Muscle layer of duodenum (tissue), 2 donors: ENCODE results near the gene CPNE6.

Experiments used
- H3K27ac ChIP-seq: one replicate; pipeline ENCODE4 v1.7.0; 2013; ENCODE audit warnings: mild to moderate bottlenecking, low read length
- H3K27me3 ChIP-seq: one replicate; pipeline ENCODE4 v1.7.0; 2013; ENCODE audit warnings: low read depth, mild to moderate bottlenecking, control low read depth, low read length
- H3K36me3 ChIP-seq, 2 donors: one replicate each; pipeline ENCODE4 v1.7.0; 2013; ENCODE audit warnings: low read length in 2 of 2, control low read depth in 1 of 2, mild to moderate bottlenecking in 1 of 2; ENCODE audit not compliant: insufficient read depth in 2 of 2, control insufficient read depth in 1 of 2
- H3K4me1 ChIP-seq, 2 donors: one replicate each; pipeline ENCODE4 v1.7.0; 2013; ENCODE audit warnings: low read length in 2 of 2, mild to moderate bottlenecking in 2 of 2, control low read depth in 1 of 2, moderate library complexity in 1 of 2; ENCODE audit not compliant: insufficient read depth in 2 of 2, control insufficient read depth in 1 of 2
- H3K4me3 ChIP-seq, 2 donors: one replicate each; pipeline ENCODE4 v1.7.0; 2013; ENCODE audit warnings: low read length in 2 of 2, low read depth in 1 of 2, mild to moderate bottlenecking in 1 of 2
- H3K9me3 ChIP-seq, 2 donors: one replicate each; pipeline ENCODE4 v1.7.0; 2013; ENCODE audit warnings: low read length in 2 of 2, control low read depth in 1 of 2, mild to moderate bottlenecking in 1 of 2; ENCODE audit not compliant: control insufficient read depth in 1 of 2
- donor health status: healthy.

Gene CPNE6

GRCh38 chr14:24056800-24057184 is 14.6 kb upstream of the CPNE6 start:
- Histone ChIP-seq H3K27me3 (no peaks in the 10 kb centered on the region), H3K4me3 (no peak overlapping the region), H3K4me1 (peaks cover 0 to 7% of the 10 kb centered on the region in 2 donors), H3K9me3 (no peaks in the 10 kb centered on the region), H3K27ac (no peak overlapping the region), H3K36me3 (no peaks in the 10 kb centered on the region)

- Histone ChIP-seq H3K4me1 (peaks cover 0 to 5% of the 10 kb centered on the region in 2 donors), H3K4me3 (no peak overlapping the region), H3K27me3 (no peaks in the 10 kb centered on the region), H3K9me3 (no peaks in the 10 kb centered on the region), H3K36me3 (no peaks in the 10 kb centered on the region), H3K27ac (no peak overlapping the region)
These were observed 14.1 kb upstream of the CPNE6 start for GRCh38 chr14:24057271-24057670.

- H3K27ac ChIP-seq = no peak overlapping the region
- no peaks in the 10 kb centered on the region for H3K9me3 ChIP-seq
- no peaks in the 10 kb centered on the region for H3K4me1 ChIP-seq
These were observed 13.5 kb upstream of the CPNE6 start for GRCh38 chr14:24057867-24058259.

GRCh38 chr14:24058260-24058950 is 13.0 kb upstream of the CPNE6 start:
- Histone ChIP-seq H3K4me1 (no peaks in the 10 kb centered on the region), H3K4me3 (no peak overlapping the region), H3K27me3 (no peaks in the 10 kb centered on the region), H3K27ac (no peak overlapping the region), H3K9me3 (no peaks in the 10 kb centered on the region), H3K36me3 (no peaks in the 10 kb centered on the region)

More at GRCh38 chr14:24057867-24058259, 13.5 kb upstream of the CPNE6 start:
- Histone ChIP-seq H3K36me3 (no peaks in the 10 kb centered on the region), H3K27me3 (no peaks in the 10 kb centered on the region), H3K4me3 (no peak overlapping the region)

GRCh38 chr14:24058951-24059475 is 12.3 kb upstream of the CPNE6 start:
- Histone ChIP-seq H3K36me3 (no peaks in the 10 kb centered on the region), H3K9me3 (no peaks in the 10 kb centered on the region), H3K27me3 (no peaks in the 10 kb centered on the region), H3K27ac (no peak overlapping the region), H3K4me1 (no peaks in the 10 kb centered on the region), H3K4me3 (no peak overlapping the region)

GRCh38 chr14:24059841-24060388 is 11.4 kb upstream of the CPNE6 start:
- Histone ChIP-seq H3K4me1 (no peaks in the 10 kb centered on the region), H3K4me3 (no peak overlapping the region), H3K27me3 (no peaks in the 10 kb centered on the region), H3K9me3 (no peaks in the 10 kb centered on the region), H3K27ac (no peak overlapping the region), H3K36me3 (no peaks in the 10 kb centered on the region)

- Histone ChIP-seq H3K4me3 (no peak overlapping the region), H3K4me1 (no peaks in the 10 kb centered on the region), H3K27ac (no peak overlapping the region), H3K9me3 (no peaks in the 10 kb centered on the region), H3K36me3 (no peaks in the 10 kb centered on the region), H3K27me3 (no peaks in the 10 kb centered on the region)
These were observed 10.9 kb upstream of the CPNE6 start for GRCh38 chr14:24060443-24060842.

GRCh38 chr14:24060984-24061913 is 10.1 kb upstream of the CPNE6 start:
- Histone ChIP-seq H3K27ac (peak overlapping the region; percentile 10), H3K4me3 (no peak overlapping the region), H3K36me3 (no peaks in the 10 kb centered on the region), H3K4me1 (no peaks in the 10 kb centered on the region), H3K9me3 (no peaks in the 10 kb centered on the region), H3K27me3 (no peaks in the 10 kb centered on the region)

GRCh38 chr14:24062216-24062980 is 9.0 kb upstream of the CPNE6 start:
- Histone ChIP-seq H3K36me3 (no peaks in the 10 kb centered on the region), H3K9me3 (no peaks in the 10 kb centered on the region), H3K4me3 (no peak overlapping the region), H3K4me1 (no peaks in the 10 kb centered on the region), H3K27ac (peak overlapping the region; percentile 10), H3K27me3 (no peaks in the 10 kb centered on the region)

GRCh38 chr14:24063263-24063836 is 8.0 kb upstream of the CPNE6 start:
- no peaks in the 10 kb centered on the region for H3K9me3 ChIP-seq
- no peaks in the 10 kb centered on the region for H3K36me3 ChIP-seq
- H3K4me1 ChIP-seq = no peaks in the 10 kb centered on the region
- H3K27me3 ChIP-seq = no peaks in the 10 kb centered on the region
- H3K27ac ChIP-seq = no peak overlapping the region
- H3K4me3 ChIP-seq = no peak overlapping the region
